Mesendoderm (in vitro differentiated cells): ENCODE results near the gene CCL3.

Source experiments
- DNase-seq: peaks from one replicate; pipeline ENCODE4 v3.0.0; 2013
- H2AK5ac ChIP-seq: 2 replicates; pipeline ENCODE4 v1.6.1; 2013; ENCODE audit warnings: low read length, inconsistent platforms
- H2BK120ac ChIP-seq: 2 replicates; pipeline ENCODE4 v1.6.1; 2013; ENCODE audit warnings: low read depth, mild to moderate bottlenecking, low read length, moderate library complexity, mixed read lengths
- H2BK15ac ChIP-seq: replicated peaks from 2 replicates; pipeline ENCODE4 v1.6.1; 2013; ENCODE audit warnings: low read depth, mild to moderate bottlenecking, moderate library complexity
- H2BK5ac ChIP-seq: 2 replicates; pipeline ENCODE4 v1.6.1; 2013; ENCODE audit warnings: low read length, inconsistent platforms
- H3K18ac ChIP-seq: 2 replicates; pipeline ENCODE4 v1.6.1; 2013; ENCODE audit warnings: mild to moderate bottlenecking, low read length, mixed read lengths
- H3K23ac ChIP-seq: one replicate; pipeline ENCODE4 v1.6.1; 2013; ENCODE audit warnings: low read length
- H3K27ac ChIP-seq: 2 replicates; pipeline ENCODE4 v1.5.1; 2013; ENCODE audit warnings: low read depth, mild to moderate bottlenecking, inconsistent platforms, low read length, moderate library complexity
- H3K27me3 ChIP-seq: 2 replicates; pipeline ENCODE4 v1.6.1; 2013; ENCODE audit warnings: low read length, control low read depth, mild to moderate bottlenecking, inconsistent platforms; ENCODE audit not compliant: insufficient read depth, poor library complexity
- H3K36me3 ChIP-seq: 2 replicates; pipeline ENCODE4 v1.6.1; 2013; ENCODE audit warnings: low read length, inconsistent platforms; ENCODE audit not compliant: control insufficient read depth, insufficient read depth
- H3K4ac ChIP-seq: one replicate; pipeline ENCODE4 v1.6.1; 2013; ENCODE audit warnings: low read depth, mild to moderate bottlenecking, low read length, moderate library complexity
- H3K4me1 ChIP-seq: 2 replicates; pipeline ENCODE4 v1.6.1; 2013; ENCODE audit warnings: low read depth, low read length, inconsistent platforms; ENCODE audit not compliant: control insufficient read depth
- H3K4me2 ChIP-seq: 2 replicates; pipeline ENCODE4 v1.6.1; 2013; ENCODE audit warnings: low read length
- H3K4me3 ChIP-seq: 2 replicates; pipeline ENCODE4 v1.5.1; 2013; ENCODE audit warnings: mild to moderate bottlenecking, low read length
- H3K56ac ChIP-seq: one replicate; pipeline ENCODE4 v1.6.1; 2013; ENCODE audit warnings: low read length
- H3K79me1 ChIP-seq: 2 replicates; pipeline ENCODE4 v1.6.1; 2013; ENCODE audit warnings: low read length, inconsistent platforms
- H3K79me2 ChIP-seq: 2 replicates; pipeline ENCODE4 v1.6.1; 2013; ENCODE audit warnings: mild to moderate bottlenecking, low read length; ENCODE audit not compliant: control insufficient read depth, insufficient read depth
- H3K9ac ChIP-seq: 2 replicates; pipeline ENCODE4 v1.6.1; 2013; ENCODE audit warnings: low read length, inconsistent platforms
- H4K5ac ChIP-seq: one replicate; pipeline ENCODE4 v1.6.1; 2013; ENCODE audit warnings: low read length
- H4K8ac ChIP-seq: one replicate; pipeline ENCODE4 v1.6.1; 2013; ENCODE audit warnings: low read depth, mild to moderate bottlenecking, control low read depth, low read length, moderate library complexity
- WGBS: extraction: QIAGEN DNeasy Blood & Tissue Kit; methylation state at CpG from one replicate; pipeline ENCODE4 v1.1.7; 2013; ENCODE audit warnings: low lambda C conversion rate, missing lambda C conversion rate; ENCODE audit not compliant: insufficient coverage; ENCODE audit errors: extremely low coverage; 5-methylcytosine and 5-hydroxymethylcytosine counted together

Gene CCL3

DNA sequence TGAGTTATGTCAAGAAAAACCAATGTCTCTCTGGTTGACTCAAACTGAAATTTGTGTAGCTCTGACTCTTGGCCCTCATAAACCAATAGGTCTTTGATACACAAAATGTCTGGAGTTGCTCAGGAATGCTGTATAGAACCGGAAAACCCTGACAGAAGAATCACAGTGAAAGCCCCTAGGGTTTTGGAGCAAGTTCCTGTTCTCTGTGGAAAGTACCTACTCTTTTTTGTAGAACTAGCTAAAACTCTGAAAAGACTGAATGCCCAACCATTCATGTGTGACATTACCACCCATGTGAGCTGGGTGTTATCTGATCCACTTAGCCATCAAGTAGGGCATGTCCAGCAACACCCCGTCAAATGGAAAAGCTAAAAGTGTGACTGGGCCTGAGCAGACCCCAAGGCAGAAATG lies 42.5 kb upstream of the CCL3 start:
- no peak overlapping the region for H4K8ac ChIP-seq
- H3K36me3 ChIP-seq = no peaks in the 10 kb centered on the region
- no peak overlapping the region for H3K9ac ChIP-seq
- no peaks in the 10 kb centered on the region for H3K79me1 ChIP-seq
- no peak overlapping the region for H2BK5ac ChIP-seq
- no peak overlapping the region for H3K18ac ChIP-seq
- H3K27me3 ChIP-seq = no peaks in the 10 kb centered on the region
- H3K56ac ChIP-seq = no peak overlapping the region
- H4K5ac ChIP-seq = no peak overlapping the region
- WGBS = no CpG with 5 or more reads among the region's 2 CpGs
- H3K23ac ChIP-seq = no peak overlapping the region
- no peak overlapping the region for H3K4me2 ChIP-seq
- H2AK5ac ChIP-seq = no peak overlapping the region
- no peaks in the 10 kb centered on the region for H3K79me2 ChIP-seq
- DNase-seq = no peak
- H2BK15ac ChIP-seq = no peak overlapping the region
- H2BK120ac ChIP-seq = no peak overlapping the region
- no peak overlapping the region for H3K27ac ChIP-seq
- no peaks in the 10 kb centered on the region for H3K4me1 ChIP-seq
- H3K4ac ChIP-seq = no peak overlapping the region
- no peak overlapping the region for H3K4me3 ChIP-seq

DNA sequence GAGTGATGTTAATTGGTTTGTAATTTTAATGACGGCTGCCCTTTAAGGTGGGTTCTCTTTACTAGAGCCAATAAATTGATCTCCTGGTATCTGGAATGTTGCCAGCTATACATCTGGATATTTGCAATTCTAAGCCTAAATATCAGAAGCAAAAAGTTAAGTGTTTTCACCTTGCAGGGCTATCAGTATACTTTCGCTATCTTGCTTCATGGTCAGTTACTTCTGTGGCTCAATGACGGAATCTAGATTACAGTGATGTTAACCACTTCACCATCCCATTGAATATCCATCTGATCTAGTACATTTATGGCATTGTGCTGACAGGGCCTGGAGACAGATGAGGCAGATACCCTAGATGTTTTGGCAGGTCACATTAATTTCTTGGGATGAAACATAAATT lies 42.0 kb upstream of the CCL3 start:
- DNase-seq = no peak
- no peak overlapping the region for H3K4me3 ChIP-seq
- no peak overlapping the region for H2BK15ac ChIP-seq
- H3K23ac ChIP-seq = no peak overlapping the region
- H3K4ac ChIP-seq = no peak overlapping the region
- no peak overlapping the region for H3K18ac ChIP-seq
- H3K79me1 ChIP-seq = no peaks in the 10 kb centered on the region
- H3K56ac ChIP-seq = no peak overlapping the region
- H3K4me2 ChIP-seq = no peak overlapping the region
- H3K4me1 ChIP-seq = no peaks in the 10 kb centered on the region
- H2BK5ac ChIP-seq = no peak overlapping the region
- no peaks in the 10 kb centered on the region for H3K27me3 ChIP-seq
- H3K27ac ChIP-seq = no peak overlapping the region
- H3K9ac ChIP-seq = no peak overlapping the region
- H2BK120ac ChIP-seq = no peak overlapping the region
- no peaks in the 10 kb centered on the region for H3K79me2 ChIP-seq
- no peak overlapping the region for H4K5ac ChIP-seq
- H3K36me3 ChIP-seq = no peaks in the 10 kb centered on the region
- no peak overlapping the region for H2AK5ac ChIP-seq
- no CpG with 5 or more reads among the region's 3 CpGs for WGBS
- no peak overlapping the region for H4K8ac ChIP-seq

- Histone ChIP-seq H3K4me3 (no peak overlapping the region), H4K5ac (no peak overlapping the region), H3K23ac (no peak overlapping the region), H3K9ac (no peak overlapping the region), H3K27me3 (no peaks in the 10 kb centered on the region), H3K4me2 (no peak overlapping the region), H3K4me1 (no peaks in the 10 kb centered on the region), H3K4ac (no peak overlapping the region), H2AK5ac (no peak overlapping the region), H2BK15ac (no peak overlapping the region), H3K27ac (no peak overlapping the region), H3K18ac (no peak overlapping the region), H3K79me1 (no peaks in the 10 kb centered on the region), H2BK120ac (no peak overlapping the region), H4K8ac (no peak overlapping the region), H2BK5ac (no peak overlapping the region), H3K56ac (no peak overlapping the region), H3K36me3 (no peaks in the 10 kb centered on the region), H3K79me2 (no peaks in the 10 kb centered on the region)
- DNase-seq = no peak
- WGBS = no CpG with 5 or more reads among the region's 2 CpGs
Measured at GRCh38 chr17:36131421-36131820, 41.5 kb upstream of the CCL3 start.

DNA sequence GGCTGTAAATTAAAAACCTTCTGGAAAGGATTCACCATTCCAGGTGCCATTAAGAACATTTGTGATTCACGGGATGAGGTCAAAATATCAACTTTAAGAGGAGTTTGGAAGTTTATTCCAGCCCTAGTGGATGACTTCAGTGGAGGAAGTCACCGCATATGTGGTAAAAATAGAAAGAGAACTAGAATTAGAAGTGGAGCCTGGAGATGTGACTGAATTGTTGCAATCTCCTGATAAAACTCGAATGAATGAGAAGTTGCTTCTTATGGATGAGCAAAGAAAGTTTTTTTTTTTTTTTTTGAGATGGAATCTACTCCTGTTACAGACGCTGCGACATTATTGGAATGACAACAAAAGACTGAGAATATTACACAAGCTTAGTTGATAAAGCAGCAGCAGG lies 40.4 kb upstream of the CCL3 start:
- H3K79me2 ChIP-seq = no peaks in the 10 kb centered on the region
- no peaks in the 10 kb centered on the region for H3K4me1 ChIP-seq
- H3K4me2 ChIP-seq = no peak overlapping the region
- DNase-seq = no peak
- H4K8ac ChIP-seq = no peak overlapping the region
- no peaks in the 10 kb centered on the region for H3K79me1 ChIP-seq
- no peak overlapping the region for H3K9ac ChIP-seq
- no peaks in the 10 kb centered on the region for H3K27me3 ChIP-seq
- no peak overlapping the region for H2BK120ac ChIP-seq
- no peak overlapping the region for H3K18ac ChIP-seq
- no peak overlapping the region for H2BK15ac ChIP-seq
- no peak overlapping the region for H3K4ac ChIP-seq
- H3K27ac ChIP-seq = no peak overlapping the region
- WGBS = no CpG with 5 or more reads among the region's 5 CpGs
- no peak overlapping the region for H3K23ac ChIP-seq
- no peak overlapping the region for H4K5ac ChIP-seq
- no peak overlapping the region for H3K56ac ChIP-seq
- H2BK5ac ChIP-seq = no peak overlapping the region
- H3K4me3 ChIP-seq = no peak overlapping the region
- no peak overlapping the region for H2AK5ac ChIP-seq
- H3K36me3 ChIP-seq = no peaks in the 10 kb centered on the region

GRCh38 chr17:36129616-36130015 lies 39.7 kb upstream of the CCL3 start:
- H3K4ac ChIP-seq = no peak overlapping the region
- H3K4me2 ChIP-seq = no peak overlapping the region
- H2BK15ac ChIP-seq = no peak overlapping the region
- H4K8ac ChIP-seq = no peak overlapping the region
- H2BK120ac ChIP-seq = no peak overlapping the region
- no peaks in the 10 kb centered on the region for H3K36me3 ChIP-seq
- H3K27ac ChIP-seq = no peak overlapping the region
- no CpG with 5 or more reads among the region's 1 CpG for WGBS
- no peaks in the 10 kb centered on the region for H3K27me3 ChIP-seq
- H3K4me3 ChIP-seq = no peak overlapping the region
- no peak overlapping the region for H3K18ac ChIP-seq
- DNase-seq = no peak
- no peak overlapping the region for H2BK5ac ChIP-seq
- H2AK5ac ChIP-seq = no peak overlapping the region
- no peaks in the 10 kb centered on the region for H3K79me2 ChIP-seq
- H3K56ac ChIP-seq = no peak overlapping the region
- no peaks in the 10 kb centered on the region for H3K4me1 ChIP-seq
- H3K23ac ChIP-seq = no peak overlapping the region
- no peak overlapping the region for H4K5ac ChIP-seq
- no peaks in the 10 kb centered on the region for H3K79me1 ChIP-seq
- H3K9ac ChIP-seq = no peak overlapping the region

DNA sequence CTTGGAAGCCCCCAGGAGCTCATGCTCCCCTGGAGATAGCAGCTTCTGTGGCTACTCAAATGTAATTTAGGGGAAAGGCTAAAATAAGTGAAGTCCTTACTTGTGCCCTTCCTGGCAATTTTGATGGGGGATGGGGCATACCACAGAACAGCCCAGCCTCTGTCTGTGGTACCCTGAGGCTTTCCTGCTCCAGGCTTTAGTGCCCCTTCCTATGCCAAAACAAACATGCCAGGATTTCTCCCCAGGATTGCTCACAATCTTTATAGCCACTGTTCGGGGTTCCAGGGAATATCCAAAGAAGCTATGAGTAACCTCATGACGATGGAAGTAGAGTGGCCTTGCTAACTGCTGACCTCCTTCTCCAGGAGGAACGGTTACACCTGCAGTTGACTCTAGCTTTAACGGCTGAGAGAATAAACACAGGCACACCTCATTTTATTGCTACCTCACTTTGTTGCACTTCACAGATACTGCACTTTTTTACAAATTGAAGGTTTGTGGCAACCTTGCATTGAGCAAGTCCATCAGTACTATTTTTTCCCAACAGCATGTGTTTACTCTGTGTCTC lies 38.6 kb upstream of the CCL3 start:
- H3K23ac ChIP-seq = no peak overlapping the region
- H2BK120ac ChIP-seq = no peak overlapping the region
- H4K5ac ChIP-seq = no peak overlapping the region
- H4K8ac ChIP-seq = no peak overlapping the region
- H3K4me1 ChIP-seq = no peaks in the 10 kb centered on the region
- H3K36me3 ChIP-seq = no peaks in the 10 kb centered on the region
- WGBS = no CpG with 5 or more reads among the region's 4 CpGs
- H3K27ac ChIP-seq = no peak overlapping the region
- H3K56ac ChIP-seq = no peak overlapping the region
- no peak overlapping the region for H3K9ac ChIP-seq
- H3K79me1 ChIP-seq = no peaks in the 10 kb centered on the region
- H2BK15ac ChIP-seq = no peak overlapping the region
- H2AK5ac ChIP-seq = no peak overlapping the region
- no peaks in the 10 kb centered on the region for H3K79me2 ChIP-seq
- H3K27me3 ChIP-seq = no peaks in the 10 kb centered on the region
- no peak overlapping the region for H3K18ac ChIP-seq
- H3K4ac ChIP-seq = no peak overlapping the region
- no peak overlapping the region for H3K4me2 ChIP-seq
- H2BK5ac ChIP-seq = no peak overlapping the region
- no peak for DNase-seq
- no peak overlapping the region for H3K4me3 ChIP-seq
